K562 (cell line): Measurements from ENCODE around the gene PMF1. TPM values are rescaled to one million over a fixed set of nuclear protein-coding genes. Genes with fewer than 3 reads are reported as not detected.
A peak's percentile ranks its signal among the peaks of the same experiment; 100 is the strongest.

Experiments used
- ESRRA ChIP-seq: fragments of 450-650 bp; IDR thresholded peaks from 2 replicates; pipeline ENCODE4 v1.6.1; 2014; ENCODE audit warnings: low read depth, mild to moderate bottlenecking, moderate library complexity, borderline replicate concordance
- FOSL1 ChIP-seq: fragments of 200-800 bp; sonication (Bioruptor generic); conservative IDR thresholded peaks from 2 replicates; pipeline ENCODE4 v1.6.1; 2016; ENCODE audit warnings: missing genetic modification characterization, missing compliant biosample characterization
- PTTG1 ChIP-seq: fragments of 450-650 bp; IDR thresholded peaks from 2 replicates; pipeline ENCODE4 v1.6.1; 2016; ENCODE audit warnings: low read depth, mild to moderate bottlenecking, missing genetic modification characterization, missing compliant biosample characterization
- SMARCA4 ChIP-seq: fragments of 450-650 bp; IDR thresholded peaks from 2 replicates; pipeline ENCODE4 v1.6.1; 2016
- SNIP1 ChIP-seq: fragments of 450-650 bp; IDR thresholded peaks from 2 replicates; pipeline ENCODE4 v1.7.1; 2017; ENCODE audit warnings: low read depth, mild to moderate bottlenecking
- ZNF696 ChIP-seq: fragments of 250-450 bp; sonication (Bioruptor Pico); conservative IDR thresholded peaks from 2 replicates; pipeline ENCODE4 v1.4.0; 2020; ENCODE audit warnings: mild to moderate bottlenecking, moderate library complexity
- polyA plus RNA-seq, 8 experiments: library from polyadenylated mRNA; depleted of rRNA in 4 of 8; stranded (reverse) in 5 of 8; unstranded in 3 of 8; fragments of >200 nt; fragmentation: Nextera tagmentation in 2 of 8; fragmentation: Illumina TruSeq in 1 of 8; extraction: Ambion mirVana in 2 of 8; extraction: Trizol in 1 of 8; gene quantifications; 2 replicates each; pipeline versions ENCODE4 v1.2.1 to v1.2.3, GENCODE V29; 2011 to 2014; ENCODE audit warnings: inconsistent platforms in 1 of 8, missing spikeins in 1 of 8
- total RNA-seq, 7 experiments: library from RNA; depleted of rRNA in 6 of 7; stranded (reverse); fragments of >200 nt in 6 of 7; fragmentation: Illumina TruSeq in 2 of 7; extraction: Trizol in 2 of 7; gene quantifications; 2 replicates each; pipeline versions ENCODE4 v1.2.1 to v1.2.3, GENCODE V29; 2011 to 2021; ENCODE audit warnings: low replicate concordance in 1 of 7
- TF ChIP-seq, protein P1 (sequence below), 2 experiments: fragments of 450-650 bp in 1 of 2; sonication (generic) in 1 of 2; formaldehyde crosslinking in 1 of 2; IDR thresholded peaks; 2 replicates each; pipeline versions ENCODE4 v1.7.1 to v1.9.0; 2016 to 2022; ENCODE audit warnings: inconsistent platforms in 1 of 2, mild to moderate bottlenecking in 1 of 2, missing genetic modification reagents in 1 of 2
- TF ChIP-seq, protein P2 (sequence below), 2 experiments: fragments of 450-650 bp; IDR thresholded peaks; 2 replicates each; pipeline ENCODE4 v1.6.1; 2018; ENCODE audit warnings: mild to moderate bottlenecking in 2 of 2, low read depth in 1 of 2; ENCODE audit not compliant: partially characterized antibody in 2 of 2
- TF ChIP-seq, protein P3 (sequence below): fragments of 450-650 bp; IDR thresholded peaks from 2 replicates; pipeline ENCODE4 v1.6.1; 2016
- TF ChIP-seq, protein P4 (sequence below): fragments of 250-450 bp; sonication (Bioruptor Pico); IDR thresholded peaks from 2 replicates; pipeline ENCODE4 v1.8.0; 2021; ENCODE audit warnings: mild to moderate bottlenecking, moderate library complexity

PMF1 gene
- total and polyA plus RNA-seq, 9 of the 15 experiments (the other 6 are each of a cell fraction or from before 2014, with no cell fraction given): 9.4 to 92.9 (median 71.0) TPM

DNA sequence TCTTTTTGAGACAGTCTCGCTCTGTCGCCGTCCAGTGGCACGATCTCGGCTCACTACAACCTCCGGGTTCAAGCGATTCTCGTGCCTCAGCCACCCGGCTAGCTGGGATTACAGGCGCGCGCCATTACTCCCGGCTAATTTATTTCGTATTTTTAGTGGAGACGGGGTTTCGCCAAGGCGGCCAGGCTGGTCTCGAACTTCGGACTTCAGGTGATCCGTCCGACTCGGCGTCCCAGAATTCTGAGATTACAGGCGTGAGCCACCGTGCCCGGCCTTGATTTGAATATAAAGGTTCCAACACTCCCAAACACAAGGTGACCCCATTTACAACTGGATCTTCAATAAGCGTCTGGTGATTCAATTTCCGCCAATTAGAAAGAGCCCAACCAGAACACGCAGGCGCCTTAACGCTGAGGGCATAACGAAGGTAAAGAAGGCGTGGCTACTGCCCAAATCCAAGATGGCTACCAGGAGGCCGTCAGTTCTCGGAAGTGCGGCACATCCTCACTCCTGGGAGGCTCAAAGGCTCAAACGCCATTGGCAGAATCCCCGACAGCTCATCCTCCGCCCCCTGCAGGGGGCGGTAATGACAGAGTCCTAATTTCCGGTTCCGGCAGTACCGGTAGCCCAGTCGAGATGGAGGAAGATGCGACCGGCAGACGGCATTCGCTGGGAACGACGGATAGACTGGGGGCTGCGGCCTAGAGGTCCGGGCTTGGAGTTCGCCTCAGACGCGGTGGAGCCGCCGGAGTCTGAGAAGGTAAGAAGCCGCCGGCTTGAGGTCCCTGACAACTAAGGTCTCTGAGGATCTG, 19.1 kb upstream of the PMF1 start, which contains the start of gene SLC25A44 (continued):
- TF ChIP-seq, protein P1, sequence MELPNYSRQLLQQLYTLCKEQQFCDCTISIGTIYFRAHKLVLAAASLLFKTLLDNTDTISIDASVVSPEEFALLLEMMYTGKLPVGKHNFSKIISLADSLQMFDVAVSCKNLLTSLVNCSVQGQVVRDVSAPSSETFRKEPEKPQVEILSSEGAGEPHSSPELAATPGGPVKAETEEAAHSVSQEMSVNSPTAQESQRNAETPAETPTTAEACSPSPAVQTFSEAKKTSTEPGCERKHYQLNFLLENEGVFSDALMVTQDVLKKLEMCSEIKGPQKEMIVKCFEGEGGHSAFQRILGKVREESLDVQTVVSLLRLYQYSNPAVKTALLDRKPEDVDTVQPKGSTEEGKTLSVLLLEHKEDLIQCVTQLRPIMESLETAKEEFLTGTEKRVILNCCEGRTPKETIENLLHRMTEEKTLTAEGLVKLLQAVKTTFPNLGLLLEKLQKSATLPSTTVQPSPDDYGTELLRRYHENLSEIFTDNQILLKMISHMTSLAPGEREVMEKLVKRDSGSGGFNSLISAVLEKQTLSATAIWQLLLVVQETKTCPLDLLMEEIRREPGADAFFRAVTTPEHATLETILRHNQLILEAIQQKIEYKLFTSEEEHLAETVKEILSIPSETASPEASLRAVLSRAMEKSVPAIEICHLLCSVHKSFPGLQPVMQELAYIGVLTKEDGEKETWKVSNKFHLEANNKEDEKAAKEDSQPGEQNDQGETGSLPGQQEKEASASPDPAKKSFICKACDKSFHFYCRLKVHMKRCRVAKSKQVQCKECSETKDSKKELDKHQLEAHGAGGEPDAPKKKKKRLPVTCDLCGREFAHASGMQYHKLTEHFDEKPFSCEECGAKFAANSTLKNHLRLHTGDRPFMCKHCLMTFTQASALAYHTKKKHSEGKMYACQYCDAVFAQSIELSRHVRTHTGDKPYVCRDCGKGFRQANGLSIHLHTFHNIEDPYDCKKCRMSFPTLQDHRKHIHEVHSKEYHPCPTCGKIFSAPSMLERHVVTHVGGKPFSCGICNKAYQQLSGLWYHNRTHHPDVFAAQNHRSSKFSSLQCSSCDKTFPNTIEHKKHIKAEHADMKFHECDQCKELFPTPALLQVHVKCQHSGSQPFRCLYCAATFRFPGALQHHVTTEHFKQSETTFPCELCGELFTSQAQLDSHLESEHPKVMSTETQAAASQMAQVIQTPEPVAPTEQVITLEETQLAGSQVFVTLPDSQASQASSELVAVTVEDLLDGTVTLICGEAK (IDR thresholded peaks at IDR 0.05): peak; percentile 98
- TF ChIP-seq, protein P1 (CRISPR knock-in tag; IDR thresholded peaks at IDR 0.05): no peak
- TF ChIP-seq SNIP1 (no peak), PTTG1 (tag) (no peak), FOSL1 (peak; percentile 47; the same call in 1 of the 2 replicates), ZNF696 (CRISPR knock-in tag) (no peak), SMARCA4 (peak; percentile 13; the same call in 1 of the 2 replicates), ESRRA (peak; percentile 91)
- TF ChIP-seq, protein P2, sequence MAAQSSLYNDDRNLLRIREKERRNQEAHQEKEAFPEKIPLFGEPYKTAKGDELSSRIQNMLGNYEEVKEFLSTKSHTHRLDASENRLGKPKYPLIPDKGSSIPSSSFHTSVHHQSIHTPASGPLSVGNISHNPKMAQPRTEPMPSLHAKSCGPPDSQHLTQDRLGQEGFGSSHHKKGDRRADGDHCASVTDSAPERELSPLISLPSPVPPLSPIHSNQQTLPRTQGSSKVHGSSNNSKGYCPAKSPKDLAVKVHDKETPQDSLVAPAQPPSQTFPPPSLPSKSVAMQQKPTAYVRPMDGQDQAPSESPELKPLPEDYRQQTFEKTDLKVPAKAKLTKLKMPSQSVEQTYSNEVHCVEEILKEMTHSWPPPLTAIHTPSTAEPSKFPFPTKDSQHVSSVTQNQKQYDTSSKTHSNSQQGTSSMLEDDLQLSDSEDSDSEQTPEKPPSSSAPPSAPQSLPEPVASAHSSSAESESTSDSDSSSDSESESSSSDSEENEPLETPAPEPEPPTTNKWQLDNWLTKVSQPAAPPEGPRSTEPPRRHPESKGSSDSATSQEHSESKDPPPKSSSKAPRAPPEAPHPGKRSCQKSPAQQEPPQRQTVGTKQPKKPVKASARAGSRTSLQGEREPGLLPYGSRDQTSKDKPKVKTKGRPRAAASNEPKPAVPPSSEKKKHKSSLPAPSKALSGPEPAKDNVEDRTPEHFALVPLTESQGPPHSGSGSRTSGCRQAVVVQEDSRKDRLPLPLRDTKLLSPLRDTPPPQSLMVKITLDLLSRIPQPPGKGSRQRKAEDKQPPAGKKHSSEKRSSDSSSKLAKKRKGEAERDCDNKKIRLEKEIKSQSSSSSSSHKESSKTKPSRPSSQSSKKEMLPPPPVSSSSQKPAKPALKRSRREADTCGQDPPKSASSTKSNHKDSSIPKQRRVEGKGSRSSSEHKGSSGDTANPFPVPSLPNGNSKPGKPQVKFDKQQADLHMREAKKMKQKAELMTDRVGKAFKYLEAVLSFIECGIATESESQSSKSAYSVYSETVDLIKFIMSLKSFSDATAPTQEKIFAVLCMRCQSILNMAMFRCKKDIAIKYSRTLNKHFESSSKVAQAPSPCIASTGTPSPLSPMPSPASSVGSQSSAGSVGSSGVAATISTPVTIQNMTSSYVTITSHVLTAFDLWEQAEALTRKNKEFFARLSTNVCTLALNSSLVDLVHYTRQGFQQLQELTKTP (IDR thresholded peaks at IDR 0.05; ENCODE audit: low read depth in 1 of 2, partially characterized antibody in 2 of 2): peak in 1 of 2 experiments; percentile 36
- TF ChIP-seq, protein P3, sequence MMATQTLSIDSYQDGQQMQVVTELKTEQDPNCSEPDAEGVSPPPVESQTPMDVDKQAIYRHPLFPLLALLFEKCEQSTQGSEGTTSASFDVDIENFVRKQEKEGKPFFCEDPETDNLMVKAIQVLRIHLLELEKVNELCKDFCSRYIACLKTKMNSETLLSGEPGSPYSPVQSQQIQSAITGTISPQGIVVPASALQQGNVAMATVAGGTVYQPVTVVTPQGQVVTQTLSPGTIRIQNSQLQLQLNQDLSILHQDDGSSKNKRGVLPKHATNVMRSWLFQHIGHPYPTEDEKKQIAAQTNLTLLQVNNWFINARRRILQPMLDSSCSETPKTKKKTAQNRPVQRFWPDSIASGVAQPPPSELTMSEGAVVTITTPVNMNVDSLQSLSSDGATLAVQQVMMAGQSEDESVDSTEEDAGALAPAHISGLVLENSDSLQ: peak; percentile 94
- TF ChIP-seq, protein P4, sequence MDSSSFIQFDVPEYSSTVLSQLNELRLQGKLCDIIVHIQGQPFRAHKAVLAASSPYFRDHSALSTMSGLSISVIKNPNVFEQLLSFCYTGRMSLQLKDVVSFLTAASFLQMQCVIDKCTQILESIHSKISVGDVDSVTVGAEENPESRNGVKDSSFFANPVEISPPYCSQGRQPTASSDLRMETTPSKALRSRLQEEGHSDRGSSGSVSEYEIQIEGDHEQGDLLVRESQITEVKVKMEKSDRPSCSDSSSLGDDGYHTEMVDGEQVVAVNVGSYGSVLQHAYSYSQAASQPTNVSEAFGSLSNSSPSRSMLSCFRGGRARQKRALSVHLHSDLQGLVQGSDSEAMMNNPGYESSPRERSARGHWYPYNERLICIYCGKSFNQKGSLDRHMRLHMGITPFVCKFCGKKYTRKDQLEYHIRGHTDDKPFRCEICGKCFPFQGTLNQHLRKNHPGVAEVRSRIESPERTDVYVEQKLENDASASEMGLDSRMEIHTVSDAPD: no peak
